Measurements from ENCODE around the gene KIAA1217. TPM values are rescaled to one million over a fixed set of nuclear protein-coding genes. Genes with fewer than 3 reads are reported as not detected.

The KIAA1217 gene
- total and polyA plus RNA-seq, 9 of the 15 experiments (the other 6 are each of a cell fraction or from before 2014, with no cell fraction given) = 0.04 TPM; not detected in 8

- ChIA-PET POLR2A (no interaction called here), CTCF (ENCODE audit: low intra/inter-chr PET ratio) (no interaction called here)
- Histone ChIP-seq H3K36me3 (ENCODE audit: control insufficient read depth, insufficient read depth, low read length) (no peaks in the 10 kb centered on the region), H3K9me1 (ENCODE audit: control insufficient read depth, insufficient read depth, low read length) (no peaks in the 10 kb centered on the region), H3K79me2 (ENCODE audit: control insufficient read depth, insufficient read depth, low read length) (no peaks in the 10 kb centered on the region), H3K4me1 (replicated peaks in 1 of 2; ENCODE audit: control insufficient read depth in 2 of 2, insufficient read depth in 2 of 2, low read length in 2 of 2) (no peaks in the 10 kb centered on the region), H3K27ac (ENCODE audit: extremely low read depth, low read depth, low read length) (no peak overlapping the region), H3K4me3 (no peak overlapping the region), H2AFZ (ENCODE audit: low read depth, low read length) (no peak overlapping the region), H3K4me2 (ENCODE audit: insufficient read depth, low read length) (no peak overlapping the region), H3K9ac (ENCODE audit: insufficient read depth in 1 of 2, low read depth in 2 of 2, low read length in 2 of 2) (no peak overlapping the region), H3K9me3 (replicated peaks; ENCODE audit: control insufficient read depth, insufficient read depth, low read depth, low read length) (no peaks in the 10 kb centered on the region), H4K20me1 (replicated peaks; ENCODE audit: control insufficient read depth, insufficient read depth, low read length) (no peaks in the 10 kb centered on the region), H3K27me3 (ENCODE audit: control insufficient read depth in 2 of 2, insufficient read depth in 2 of 2, low read length in 2 of 2) (peaks cover 0 to 4% of the 10 kb centered on the region in 2 experiments; a peak in 1 of 5 replicates)
- no TSS peak for BruUV-seq (replicated peaks)
- FAIRE-seq (no peak), ATAC-seq (no peak), DNase-seq (ENCODE audit: extremely low read depth in 1 of 4, low spot score in 3 of 4) (no peak)
- TF ChIP-seq ZNF449 (CRISPR knock-in tag; IDR thresholded peaks at IDR 0.05) (no peak), ETS2 (tag; IDR thresholded peaks at IDR 0.05; ENCODE audit: borderline replicate concordance, poor library complexity, severe bottlenecking) (no peak), SMAD1 (IDR thresholded peaks at IDR 0.05; ENCODE audit: low read depth, low read length, partially characterized antibody) (no peak), SP1 (CRISPR knock-in tag; IDR thresholded peaks at IDR 0.05) (no peak), ZHX1 (conservative IDR thresholded peaks at IDR 0.05; ENCODE audit: low read length) (no peak), E2F5 (CRISPR knock-in tag; IDR thresholded peaks at IDR 0.05) (no peak), ETV6 (IDR thresholded peaks at IDR 0.05; ENCODE audit: borderline replicate concordance in 1 of 2, low read depth in 2 of 2, low read length in 1 of 2) (no peak), ETV6 (CRISPR knock-in tag; IDR thresholded peaks at IDR 0.05; ENCODE audit: borderline replicate concordance) (no peak), NR2F6 (CRISPR knock-in tag; IDR thresholded peaks at IDR 0.05) (no peak), MEF2D (tag; conservative IDR thresholded peaks at IDR 0.05; ENCODE audit: low read depth) (no peak), RFX7 (CRISPR knock-in tag; IDR thresholded peaks at IDR 0.05) (no peak), CHD1 (IDR thresholded peaks at IDR 0.05; ENCODE audit: low read length) (no peak), KAT7 (CRISPR knock-in tag; IDR thresholded peaks at IDR 0.05; ENCODE audit: borderline replicate concordance) (no peak), HNRNPL (IDR thresholded peaks at IDR 0.05; ENCODE audit: low read depth, low read length) (no peak)
- WGBS (ENCODE audit: insufficient coverage, low coverage, missing lambda C conversion rate) = 1% methylated on average over 4 of the region's 4 CpGs
- in situ Hi-C loops (cut with MboI) = no loop called here
- intact Hi-C loops (cut with micrococcal nuclease) = no loop called here
Observed at GRCh38 chr10:24351961-24352360, 143.0 kb downstream of the KIAA1217 start.
